ENCODE results near the gene CELF1. TPM values are rescaled to one million over a fixed set of nuclear protein-coding genes. Genes with fewer than 3 reads are reported as not detected.

Gene CELF1
- total and polyA plus RNA-seq, 2 of the 13 experiments (the other 11 are each of a cell fraction or from before 2014, with no cell fraction given) = 69.0 to 80.1 TPM

DNA sequence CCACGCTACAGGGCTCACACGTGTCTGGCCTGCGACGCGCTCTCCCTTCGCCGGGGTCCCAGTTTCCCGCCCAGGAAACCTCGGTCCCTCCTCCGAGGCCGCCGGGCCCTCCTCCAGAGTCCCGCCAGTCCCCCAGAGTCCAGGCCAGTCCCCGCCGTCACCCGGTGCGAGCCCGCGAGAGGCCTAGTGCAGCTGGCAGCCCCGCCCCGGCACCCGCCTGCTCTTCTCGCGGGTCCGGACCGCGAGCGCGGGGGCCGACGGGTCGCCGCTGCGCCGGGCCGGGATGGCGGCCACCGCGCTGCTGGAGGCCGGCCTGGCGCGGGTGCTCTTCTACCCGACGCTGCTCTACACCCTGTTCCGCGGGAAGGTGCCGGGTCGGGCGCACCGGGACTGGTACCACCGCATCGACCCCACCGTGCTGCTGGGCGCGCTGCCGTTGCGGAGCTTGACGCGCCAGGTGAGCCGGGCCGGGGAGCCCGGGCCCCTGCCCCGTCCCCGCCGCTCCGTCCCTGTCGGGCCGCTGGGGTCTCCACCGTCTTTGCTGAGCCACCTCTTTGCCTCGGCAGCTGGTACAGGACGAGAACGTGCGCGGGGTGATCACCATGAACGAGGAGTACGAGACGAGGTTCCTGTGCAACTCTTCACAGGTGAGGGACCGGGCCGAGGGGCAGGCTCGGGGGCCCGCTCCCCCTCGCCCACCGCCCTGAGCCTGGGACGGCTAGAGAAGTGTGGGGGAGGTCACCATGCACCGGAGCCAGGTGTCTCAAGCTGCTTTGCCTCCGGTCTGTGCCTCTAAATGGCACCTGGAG, 12.6 kb upstream of the CELF1 start, which contains the start of gene PTPMT1 (continued):
- TF ChIP-seq, protein P1, sequence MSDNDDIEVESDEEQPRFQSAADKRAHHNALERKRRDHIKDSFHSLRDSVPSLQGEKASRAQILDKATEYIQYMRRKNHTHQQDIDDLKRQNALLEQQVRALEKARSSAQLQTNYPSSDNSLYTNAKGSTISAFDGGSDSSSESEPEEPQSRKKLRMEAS (IDR thresholded peaks at IDR 0.05) = peak; percentile 94
- TF ChIP-seq IRF1 (CRISPR knock-in tag; IDR thresholded peaks at IDR 0.05; ENCODE audit: low read depth) (no peak), ZKSCAN8 (CRISPR knock-in tag; IDR thresholded peaks at IDR 0.05; ENCODE audit: borderline replicate concordance) (0 out of 2 replicates have a peak, but pooled peaks have one; percentile 12), TFDP1 (CRISPR knock-in tag; IDR thresholded peaks at IDR 0.05; ENCODE audit: borderline replicate concordance) (peak; percentile 91), ZNF563 (CRISPR knock-in tag; IDR thresholded peaks at IDR 0.05) (peak; percentile 70), CBX2 (IDR thresholded peaks at IDR 0.05; ENCODE audit: low read depth, low read length) (no peak), CBX2 (CRISPR knock-in tag; IDR thresholded peaks at IDR 0.05; ENCODE audit: low read depth) (no peak), ZNF121 (CRISPR knock-in tag; IDR thresholded peaks at IDR 0.05) (no peak), HCFC1 (IDR thresholded peaks at IDR 0.05; ENCODE audit: low read depth, low read length) (no peak), MTF1 (CRISPR knock-in tag; IDR thresholded peaks at IDR 0.05) (no peak), ZNF234 (CRISPR knock-in tag; conservative IDR thresholded peaks at IDR 0.05) (0 out of 2 replicates have a peak, but pooled peaks have one; percentile 20), ZSCAN31 (CRISPR knock-in tag; IDR thresholded peaks at IDR 0.05; ENCODE audit: low read depth) (peak; percentile 56), RNF219 (CRISPR knock-in tag; IDR thresholded peaks at IDR 0.05) (no peak; the same call in 1 of the 2 replicates), RFX5 (IDR thresholded peaks at IDR 0.05; ENCODE audit: low read depth, low read length) (no peak), NR1H2 (CRISPR knock-in tag; IDR thresholded peaks at IDR 0.05; ENCODE audit: borderline replicate concordance, low read depth) (no peak), KLF9 (CRISPR knock-in tag; IDR thresholded peaks at IDR 0.05; ENCODE audit: low read depth) (no peak), IKZF5 (CRISPR knock-in tag; IDR thresholded peaks at IDR 0.05) (peak; percentile 36; the same call in 1 of the 2 replicates), HNF4G (IDR thresholded peaks at IDR 0.05; ENCODE audit: borderline replicate concordance, low read depth, low read length) (no peak), HNF4G (CRISPR knock-in tag; IDR thresholded peaks at IDR 0.05; ENCODE audit: borderline replicate concordance, low read depth) (no peak)
- TF ChIP-seq, protein P2, sequence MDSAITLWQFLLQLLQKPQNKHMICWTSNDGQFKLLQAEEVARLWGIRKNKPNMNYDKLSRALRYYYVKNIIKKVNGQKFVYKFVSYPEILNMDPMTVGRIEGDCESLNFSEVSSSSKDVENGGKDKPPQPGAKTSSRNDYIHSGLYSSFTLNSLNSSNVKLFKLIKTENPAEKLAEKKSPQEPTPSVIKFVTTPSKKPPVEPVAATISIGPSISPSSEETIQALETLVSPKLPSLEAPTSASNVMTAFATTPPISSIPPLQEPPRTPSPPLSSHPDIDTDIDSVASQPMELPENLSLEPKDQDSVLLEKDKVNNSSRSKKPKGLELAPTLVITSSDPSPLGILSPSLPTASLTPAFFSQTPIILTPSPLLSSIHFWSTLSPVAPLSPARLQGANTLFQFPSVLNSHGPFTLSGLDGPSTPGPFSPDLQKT (CRISPR knock-in tag; IDR thresholded peaks at IDR 0.05; ENCODE audit: borderline replicate concordance) = no peak
- TF ChIP-seq, protein P3, sequence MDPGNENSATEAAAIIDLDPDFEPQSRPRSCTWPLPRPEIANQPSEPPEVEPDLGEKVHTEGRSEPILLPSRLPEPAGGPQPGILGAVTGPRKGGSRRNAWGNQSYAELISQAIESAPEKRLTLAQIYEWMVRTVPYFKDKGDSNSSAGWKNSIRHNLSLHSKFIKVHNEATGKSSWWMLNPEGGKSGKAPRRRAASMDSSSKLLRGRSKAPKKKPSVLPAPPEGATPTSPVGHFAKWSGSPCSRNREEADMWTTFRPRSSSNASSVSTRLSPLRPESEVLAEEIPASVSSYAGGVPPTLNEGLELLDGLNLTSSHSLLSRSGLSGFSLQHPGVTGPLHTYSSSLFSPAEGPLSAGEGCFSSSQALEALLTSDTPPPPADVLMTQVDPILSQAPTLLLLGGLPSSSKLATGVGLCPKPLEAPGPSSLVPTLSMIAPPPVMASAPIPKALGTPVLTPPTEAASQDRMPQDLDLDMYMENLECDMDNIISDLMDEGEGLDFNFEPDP (CRISPR knock-in tag; conservative IDR thresholded peaks at IDR 0.05) = 0 out of 2 replicates have a peak, but pooled peaks have one; percentile 74
